GM12878 (cell line): ENCODE results near the gene COPG2. TPM values are rescaled to one million over a fixed set of nuclear protein-coding genes. Genes with fewer than 3 reads are reported as not detected.
"Not testable (repeated sequence)": the region's sequence is repeated elsewhere in the genome, so short reads cannot be mapped to it uniquely, and the experiment has no call there.

Source experiments
- ATAC-seq: fragments of 200-7000 bp; cut with Tn5 transposase; 3 replicates; pipeline ENCODE4 v1.9.1; 2020; ENCODE audit warnings: mild to moderate bottlenecking, moderate library complexity
- BruUV-seq: library from RNA; stranded (reverse); fragments of 400-500 nt; replicated peaks from 2 replicates; lab custom pipeline; 2021; lab: Mats Ljungman, UMichigan
- CTCF ChIA-PET: fragments of 300-600 bp; sonication (Branson Sonifier 250); formaldehyde crosslinking; extraction: SDS; loops from one replicate; lab custom pipeline; 2021; ENCODE audit warnings: inconsistent platforms; lab: Yijun Ruan, JAX
- POLR2A ChIA-PET: fragments of 350-600 bp; formaldehyde crosslinking; extraction: SDS; loops from one replicate; lab custom pipeline; 2021; ENCODE audit warnings: inconsistent platforms; lab: Charles Lee
- RAD21 ChIA-PET: fragments of 300-600 bp; sonication (Branson Sonifier 250); formaldehyde crosslinking; loops from one replicate; lab custom pipeline; 2023; ENCODE audit warnings: antibody characterized with exemption; ENCODE audit not compliant: unreplicated experiment; lab: Charles Lee
- SMC1A ChIA-PET: fragments of 300-600 bp; sonication (Branson Sonifier 250); formaldehyde crosslinking; loops from one replicate; lab custom pipeline; 2023; ENCODE audit not compliant: unreplicated experiment, uncharacterized antibody; lab: Charles Lee
- DNase-seq: peaks from one replicate; pipeline ENCODE4 v3.0.0-alpha.2; 2011; ENCODE audit warnings: low read depth, low spot score
- FAIRE-seq: peaks from 3 replicates; lab custom pipeline; 2011; peaks lifted over from hg19 to GRCh38; lab: Jason Lieb, UNC
- H2AFZ ChIP-seq: 2 replicates; pipeline ENCODE4 v1.6.0; 2011; ENCODE audit warnings: low read depth, low read length, control low read depth; ENCODE audit not compliant: control insufficient read depth
- H3K27ac ChIP-seq: 2 replicates; pipeline ENCODE4 v1.5.1; 2011; ENCODE audit warnings: control low read depth; ENCODE audit not compliant: control insufficient read depth, insufficient read depth
- H3K27me3 ChIP-seq, 2 experiments: replicated peaks in 1 of 2; 2 replicates each; pipeline versions ENCODE4 v1.6.0 to v1.6.1; 2011; ENCODE audit warnings: low read length in 1 of 2; ENCODE audit not compliant: control insufficient read depth in 2 of 2, insufficient read depth in 2 of 2
- H3K36me3 ChIP-seq, 2 experiments: 2 replicates each; pipeline ENCODE4 v1.5.1; 2011; ENCODE audit warnings: low read length in 1 of 2; ENCODE audit not compliant: control insufficient read depth in 2 of 2, insufficient read depth in 2 of 2
- H3K4me1 ChIP-seq: 2 replicates; pipeline ENCODE4 v1.6.1; 2011; ENCODE audit warnings: mild to moderate bottlenecking, low read length, moderate library complexity, mixed read lengths; ENCODE audit not compliant: control insufficient read depth, insufficient read depth
- H3K4me2 ChIP-seq: 2 replicates; pipeline ENCODE4 v1.6.0; 2011; ENCODE audit warnings: control low read depth; ENCODE audit not compliant: control insufficient read depth, insufficient read depth
- H3K4me3 ChIP-seq: fragments of 200-600 bp; sonication (generic); 2 replicates; pipeline ENCODE4 v1.5.1; 2016
- H3K79me2 ChIP-seq: 2 replicates; pipeline ENCODE4 v1.6.0; 2011; ENCODE audit warnings: low read length; ENCODE audit not compliant: control insufficient read depth, insufficient read depth
- H3K9ac ChIP-seq: 2 replicates; pipeline ENCODE4 v1.8.0; 2011; ENCODE audit warnings: low read length, control low read depth, mixed read lengths; ENCODE audit not compliant: control insufficient read depth, insufficient read depth
- H3K9me3 ChIP-seq: replicated peaks from 3 replicates; pipeline ENCODE4 v1.5.1; 2011; ENCODE audit warnings: mild to moderate bottlenecking, low read length; ENCODE audit not compliant: control insufficient read depth, insufficient read depth
- H4K20me1 ChIP-seq: 2 replicates; pipeline ENCODE4 v1.6.0; 2011; ENCODE audit not compliant: control insufficient read depth, insufficient read depth
- IKZF1 ChIP-seq: fragments of 450-650 bp; conservative IDR thresholded peaks from 2 replicates; pipeline ENCODE4 v1.6.1; 2017; ENCODE audit warnings: antibody characterized with exemption, mild to moderate bottlenecking
- JUND ChIP-seq: IDR thresholded peaks from 2 replicates; pipeline ENCODE4 v1.6.1; 2012; ENCODE audit warnings: low read depth, mild to moderate bottlenecking, low read length, improper control_type of control experiment, moderate library complexity
- PAX5 ChIP-seq: IDR thresholded peaks from 2 replicates; pipeline ENCODE4 v1.6.1; 2011; ENCODE audit warnings: low read depth, low read length, borderline replicate concordance
- RAD21 ChIP-seq: IDR thresholded peaks from 2 replicates; pipeline ENCODE4 v1.6.1; 2011; ENCODE audit warnings: mild to moderate bottlenecking, low read depth, low read length, moderate library complexity; ENCODE audit not compliant: insufficient read depth
- SMC3 ChIP-seq: IDR thresholded peaks from 2 replicates; pipeline ENCODE4 v1.6.1; 2011; ENCODE audit warnings: low read length, improper control_type of control experiment, borderline replicate concordance
- ZNF207 ChIP-seq: fragments of 450-650 bp; IDR thresholded peaks from 2 replicates; pipeline ENCODE4 v1.6.1; 2014; ENCODE audit warnings: antibody characterized with exemption, mild to moderate bottlenecking, borderline replicate concordance
- WGBS: methylation state at CpG from one replicate; pipeline ENCODE4 v1.1.6; 2016; ENCODE audit warnings: low lambda C conversion rate; ENCODE audit not compliant: insufficient replicate concordance, insufficient coverage; ENCODE audit errors: missing lambda C conversion rate; 5-methylcytosine and 5-hydroxymethylcytosine counted together
- in situ Hi-C: fragments of 300-500 bp; cut with MboI; formaldehyde crosslinking; loops from 9 replicates; pipeline ENCODE4 v1.14.3; 2018; ENCODE audit warnings: mixed read lengths
- intact Hi-C: fragments of 100-400 bp; cut with micrococcal nuclease; formaldehyde crosslinking; loops from one replicate; pipeline ENCODE4 v1.14.2; 2022; ENCODE audit not compliant: unreplicated experiment
- polyA plus RNA-seq, 11 experiments: library from polyadenylated mRNA; depleted of rRNA in 4 of 11; unstranded in 6 of 11; stranded (reverse) in 5 of 11; fragments of >200 nt; fragmentation: Nextera tagmentation in 4 of 11; fragmentation: Illumina TruSeq in 1 of 11; extraction: Ambion mirVana in 4 of 11; extraction: Trizol in 1 of 11; gene quantifications; 1 replicate in 1 of 11; 2 replicates in 10 of 11; pipeline versions ENCODE4 v1.2.1 to v1.2.3, GENCODE V29; 2011 to 2016; ENCODE audit warnings: inconsistent platforms in 2 of 11, missing spikeins in 2 of 11, low read depth in 1 of 11
- total RNA-seq, 4 experiments: library from RNA; depleted of rRNA in 3 of 4; stranded (reverse); fragments of >200 nt in 3 of 4; fragmentation: Illumina TruSeq in 1 of 4; extraction: Trizol in 1 of 4; gene quantifications; 2 replicates each; pipeline versions ENCODE4 v1.2.1 to v1.2.3, GENCODE V29; 2013 to 2021
- TF ChIP-seq, protein P1 (sequence below), 3 experiments: IDR thresholded peaks in 2 of 3; conservative IDR thresholded peaks in 1 of 3; 2 replicates each; pipeline ENCODE4 v1.5.1; 2011; ENCODE audit warnings: low read depth in 3 of 3, low read length in 3 of 3, mild to moderate bottlenecking in 3 of 3, control low read depth in 2 of 3, moderate library complexity in 2 of 3, inconsistent platforms in 1 of 3, mixed read lengths in 1 of 3; ENCODE audit not compliant: control insufficient read depth in 2 of 3, insufficient read depth in 1 of 3; ENCODE audit errors: extremely low read depth in 1 of 3

COPG2 gene
- total and polyA plus RNA-seq, 10 of the 15 experiments (the other 5 are each of a cell fraction or from before 2014, with no cell fraction given) = 3.4 to 37.8 (median 16.7) TPM

DNA sequence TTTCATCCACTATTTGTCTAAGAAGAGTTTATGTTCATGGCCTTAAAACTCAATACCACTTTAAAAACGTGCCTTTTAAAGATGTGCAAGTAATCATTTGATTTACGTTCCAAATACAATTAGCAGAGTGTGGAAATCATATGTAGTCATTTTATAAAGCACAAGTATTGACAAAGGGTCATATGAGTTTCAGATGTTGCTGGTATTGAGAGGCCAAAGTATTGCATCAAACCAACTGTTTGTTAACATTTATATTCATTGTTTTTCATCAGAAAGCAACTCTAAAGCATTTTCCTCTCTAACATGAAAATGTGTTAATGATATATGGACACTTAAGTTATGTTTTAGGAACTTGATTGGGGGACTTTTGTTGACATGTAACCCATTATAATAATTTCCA lies 29.3 kb upstream of the COPG2 start:
- no TSS peak for BruUV-seq
- DNase-seq (no peak), ATAC-seq (no peak), FAIRE-seq (no peak)
- ChIA-PET CTCF (no interaction called here), SMC1A (no interaction called here), RAD21 (no interaction called here), POLR2A (no interaction called here)
- no peak overlapping the region for H3K4me3 ChIP-seq
- no peaks in the 10 kb centered on the region for H3K9me3 ChIP-seq
- WGBS = 9% methylated on average over 2 of the region's 2 CpGs
- H3K9ac ChIP-seq = no peak overlapping the region
- no peak overlapping the region for H3K4me2 ChIP-seq
- H4K20me1 ChIP-seq = no peaks in the 10 kb centered on the region
- in situ Hi-C loops = no loop called here
- TF ChIP-seq JUND (no peak), PAX5 (no peak)
- no peaks in the 10 kb centered on the region for H3K36me3 ChIP-seq
- H2AFZ ChIP-seq = no peak overlapping the region
- no peaks in the 10 kb centered on the region for H3K79me2 ChIP-seq
- intact Hi-C loops = loop anchor here (2.0 to 5.0 kb wide), 2 partner anchors 456 to 625 kb away; no protein-coding TSS in a partner anchor
- no peaks in the 10 kb centered on the region for H3K27me3 ChIP-seq
- H3K27ac ChIP-seq = no peak overlapping the region
- no peaks in the 10 kb centered on the region for H3K4me1 ChIP-seq

DNA sequence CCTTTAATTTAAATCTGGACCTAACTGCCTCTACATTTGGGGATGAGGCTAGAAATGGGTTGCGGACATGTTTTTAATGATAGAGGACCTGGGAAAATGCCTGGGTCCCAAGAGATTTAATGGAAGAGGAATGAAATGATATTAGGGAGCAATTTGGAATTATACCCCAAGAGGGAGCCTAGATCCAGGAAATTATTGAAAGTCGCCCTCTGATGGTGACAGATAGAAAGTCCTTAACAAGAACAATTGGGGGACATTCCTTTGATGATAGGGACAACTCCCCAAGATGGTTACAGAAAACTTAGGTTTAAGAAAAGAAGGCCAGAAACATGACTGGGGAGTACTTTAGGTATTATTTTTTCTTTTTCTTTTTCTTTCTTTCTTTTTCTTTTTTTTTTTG lies 27.3 kb upstream of the COPG2 start:
- H3K36me3 ChIP-seq = no peaks in the 10 kb centered on the region
- intact Hi-C loops = loop anchor here (2.0 to 5.0 kb wide), 2 partner anchors 454 to 623 kb away; no protein-coding TSS in a partner anchor
- no peak overlapping the region for H3K4me2 ChIP-seq
- ATAC-seq = peak; percentile 47; the same call in 1 of the 3 replicates
- no peak overlapping the region for H3K4me3 ChIP-seq
- no peaks in the 10 kb centered on the region for H3K4me1 ChIP-seq
- BruUV-seq = no TSS peak
- no peak for FAIRE-seq
- no peak overlapping the region for H3K9ac ChIP-seq
- H3K27ac ChIP-seq = no peak overlapping the region
- ChIA-PET POLR2A (no interaction called here), CTCF (no interaction called here), RAD21 (no interaction called here), SMC1A (no interaction called here)
- TF ChIP-seq, protein P1, sequence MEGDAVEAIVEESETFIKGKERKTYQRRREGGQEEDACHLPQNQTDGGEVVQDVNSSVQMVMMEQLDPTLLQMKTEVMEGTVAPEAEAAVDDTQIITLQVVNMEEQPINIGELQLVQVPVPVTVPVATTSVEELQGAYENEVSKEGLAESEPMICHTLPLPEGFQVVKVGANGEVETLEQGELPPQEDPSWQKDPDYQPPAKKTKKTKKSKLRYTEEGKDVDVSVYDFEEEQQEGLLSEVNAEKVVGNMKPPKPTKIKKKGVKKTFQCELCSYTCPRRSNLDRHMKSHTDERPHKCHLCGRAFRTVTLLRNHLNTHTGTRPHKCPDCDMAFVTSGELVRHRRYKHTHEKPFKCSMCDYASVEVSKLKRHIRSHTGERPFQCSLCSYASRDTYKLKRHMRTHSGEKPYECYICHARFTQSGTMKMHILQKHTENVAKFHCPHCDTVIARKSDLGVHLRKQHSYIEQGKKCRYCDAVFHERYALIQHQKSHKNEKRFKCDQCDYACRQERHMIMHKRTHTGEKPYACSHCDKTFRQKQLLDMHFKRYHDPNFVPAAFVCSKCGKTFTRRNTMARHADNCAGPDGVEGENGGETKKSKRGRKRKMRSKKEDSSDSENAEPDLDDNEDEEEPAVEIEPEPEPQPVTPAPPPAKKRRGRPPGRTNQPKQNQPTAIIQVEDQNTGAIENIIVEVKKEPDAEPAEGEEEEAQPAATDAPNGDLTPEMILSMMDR (IDR thresholded peaks at IDR 0.05 in 2 of 3, conservative IDR thresholded peaks at IDR 0.05 in 1 of 3; ENCODE audit: control insufficient read depth in 2 of 3, extremely low read depth in 1 of 3, insufficient read depth in 1 of 3, low read depth in 3 of 3, low read length in 3 of 3) = peak; percentile 44 to 60 (median 45)
- no peak for TF ChIP-seq ZNF207
- no peak for TF ChIP-seq IKZF1
- peak; percentile 65; the same call in 1 of the 2 replicates for TF ChIP-seq SMC3
- peak; percentile 63; the same call in 1 of the 2 replicates for TF ChIP-seq RAD21
- H3K9me3 ChIP-seq = no peaks in the 10 kb centered on the region; the same call in 2 of the 3 replicates
- no peaks in the 10 kb centered on the region for H4K20me1 ChIP-seq
- DNase-seq = no peak
- H3K79me2 ChIP-seq = no peaks in the 10 kb centered on the region
- WGBS = 47% methylated on average over 2 of the region's 2 CpGs
- no peaks in the 10 kb centered on the region for H3K27me3 ChIP-seq
- H2AFZ ChIP-seq = no peak overlapping the region
- in situ Hi-C loops = no loop called here

DNA sequence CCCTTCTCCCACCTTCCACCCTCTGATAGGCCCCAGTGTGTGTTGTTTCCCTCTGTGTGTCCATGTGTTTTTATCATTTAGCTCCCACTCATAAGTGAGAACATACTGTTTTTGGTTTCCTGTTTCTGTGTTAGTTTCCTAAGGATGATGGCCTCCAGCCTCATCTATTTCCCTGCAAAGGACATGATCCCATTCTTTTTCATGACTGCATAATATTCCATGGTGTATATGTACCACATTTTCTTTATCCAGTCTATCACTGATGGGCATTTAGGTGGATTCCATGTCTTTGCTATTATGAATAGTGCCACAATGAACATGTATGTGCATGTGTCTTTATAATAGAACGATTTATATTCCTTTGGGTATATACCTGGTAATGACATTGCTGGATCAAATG lies 23.8 kb upstream of the COPG2 start:
- H3K27ac ChIP-seq, BruUV-seq, H3K4me1 ChIP-seq, H3K9me3 ChIP-seq, H3K27me3 ChIP-seq, H2AFZ ChIP-seq, POLR2A ChIA-PET, H3K4me3 ChIP-seq, H3K36me3 ChIP-seq, H3K79me2 ChIP-seq, H3K9ac ChIP-seq, RAD21 ChIA-PET, DNase-seq, ATAC-seq, SMC1A ChIA-PET, FAIRE-seq, in situ Hi-C loops, H3K4me2 ChIP-seq, intact Hi-C loops, H4K20me1 ChIP-seq: not testable (repeated sequence)
- 12% methylated on average over 1 of the region's 1 CpG for WGBS
- CTCF ChIA-PET = interaction anchor here (0.7 kb wide), 1 partner anchor 521 kb away, joined by 3 read pairs; no protein-coding TSS in a partner anchor
